Testis (tissue), 5 donors: ENCODE data around the gene RUNDC3A. TPM values are rescaled to one million over a fixed set of nuclear protein-coding genes. Genes with fewer than 3 reads are reported as not detected.

Source experiments
- DNase-seq: peaks from one replicate; pipeline ENCODE4 v3.0.0-alpha.2; 2019
- H3K27ac ChIP-seq, 2 donors: fragments of 200-600 bp; sonication (generic); one replicate each; pipeline ENCODE4 v1.5.1; 2019
- H3K27me3 ChIP-seq: fragments of 200-600 bp; sonication (generic); one replicate; pipeline ENCODE4 v1.5.1; 2019
- H3K36me3 ChIP-seq: fragments of 200-600 bp; sonication (generic); one replicate; pipeline ENCODE4 v1.5.1; 2017; ENCODE audit warnings: low read depth; ENCODE audit errors: missing control alignments
- H3K4me1 ChIP-seq: fragments of 200-600 bp; sonication (generic); one replicate; pipeline ENCODE4 v1.5.1; 2019
- H3K4me3 ChIP-seq, 2 donors: fragments of 200-600 bp; sonication (generic); one replicate each; pipeline ENCODE4 v1.5.1; 2017 to 2019
- H3K9me3 ChIP-seq: fragments of 200-600 bp; sonication (generic); one replicate; pipeline ENCODE4 v1.5.1; 2017
- POLR2A ChIP-seq: fragments of 450-650 bp; IDR thresholded peaks from one replicate; pipeline ENCODE4 v1.6.1; 2017; ENCODE audit warnings: antibody characterized with exemption, mild to moderate bottlenecking, moderate library complexity
- WGBS, 2 donors: methylation state at CpG; one replicate each; pipeline ENCODE4 v1.1.5; 2018; 5-methylcytosine and 5-hydroxymethylcytosine counted together
- intact Hi-C: fragments of 100-400 bp; cut with DNase I; formaldehyde crosslinking; loops from one replicate; pipeline ENCODE4 v1.15.1; 2023; ENCODE audit warnings: low total_unique reads
- long read RNA-seq, 2 donors: transcript quantifications; one replicate each; lab custom pipeline, GENCODE V29; 2026
- polyA plus RNA-seq: library from polyadenylated mRNA; stranded (reverse); fragments of 350-450 nt; fragmentation: Illumina TruSeq; extraction: RNeasy Lipid Tissue Mini Kit (QIAGEN cat#74804); gene quantifications from one replicate; pipeline ENCODE4 v1.2.3, GENCODE V29; 2014; ENCODE audit warnings: low read depth, low replicate concordance; ENCODE audit not compliant: insufficient read depth
- total RNA-seq, 2 donors: library from RNA; depleted of rRNA; stranded (reverse); fragments of >200 nt; gene quantifications; one replicate each; pipeline ENCODE4 v1.2.3, GENCODE V29; 2016
- TF ChIP-seq, protein P1 (sequence below), 3 experiments: fragments of 450-650 bp in 2 of 3; fragments of 200-600 bp in 1 of 3; sonication (generic) in 1 of 3; IDR thresholded peaks; one replicate each; pipeline ENCODE4 v1.5.1; 2016 to 2019; ENCODE audit warnings: antibody characterized with exemption in 3 of 3, mild to moderate bottlenecking in 2 of 3, moderate library complexity in 1 of 3

Gene RUNDC3A
- total RNA-seq (10 to 100 TPM; 14.6 to 53.1 TPM), polyA plus RNA-seq (17.5 TPM)
- long read RNA-seq, donor 1, partial matches to known transcripts, result 0 of 2 reads
- long read RNA-seq, donor 1, other reads (novel, unspliced or antisense), result 0 of 2 reads
- long read RNA-seq, donor 2, result 0 reads

DNA sequence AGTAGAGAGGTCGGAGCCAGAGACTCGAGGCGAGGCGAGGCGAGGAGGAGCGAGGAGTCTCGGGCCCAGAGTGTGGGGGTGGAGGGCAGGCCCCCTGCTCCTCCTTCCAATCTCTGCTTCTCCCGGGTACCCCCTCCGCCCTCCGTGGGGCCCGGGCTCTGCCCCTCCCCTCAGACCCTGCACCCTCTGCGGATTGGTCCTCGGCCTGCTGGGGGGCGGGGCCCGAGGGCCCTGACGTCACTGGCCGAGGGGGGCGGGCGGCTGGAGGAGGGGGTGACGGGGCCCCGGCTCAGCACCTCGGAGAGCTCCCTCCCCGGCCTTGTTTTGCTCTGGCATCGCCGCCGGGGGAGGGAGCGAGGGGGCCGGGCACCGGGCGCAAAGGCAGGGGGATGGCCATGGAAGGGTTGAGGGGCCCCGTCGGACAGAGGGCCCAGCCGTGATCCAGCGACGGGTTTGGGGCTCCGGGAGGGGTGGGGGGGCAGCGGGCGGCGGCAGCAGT, at the start of gene RUNDC3A:
Gene RUNDC3A (plus strand): TSS at position 282 of the 499 bp plus-strand sequence. CDS start 232 bp downstream, outside the sequence.
- Histone ChIP-seq H3K27me3 (no peaks in the 10 kb centered on the region), H3K4me3 (peak within 1 kb of the TSS; percentile 58 to 64)
- 0 to 1% methylated on average over 7 to 37 of the region's 39 CpGs for WGBS, 2 donors

GRCh38 chr17:44258811-44259351, 49.5 kb upstream of the RUNDC3A start:
- Histone ChIP-seq H3K9me3 (no peaks in the 10 kb centered on the region), H3K4me1 (no peaks in the 10 kb centered on the region), H3K4me3 (no peak overlapping the region), H3K27me3 (no peaks in the 10 kb centered on the region), H3K27ac (no peak overlapping the region), H3K36me3 (no peaks in the 10 kb centered on the region)
- 86 to 88% methylated on average over 11 to 17 of the region's 17 CpGs for WGBS, 2 donors
- TF ChIP-seq, protein P1, sequence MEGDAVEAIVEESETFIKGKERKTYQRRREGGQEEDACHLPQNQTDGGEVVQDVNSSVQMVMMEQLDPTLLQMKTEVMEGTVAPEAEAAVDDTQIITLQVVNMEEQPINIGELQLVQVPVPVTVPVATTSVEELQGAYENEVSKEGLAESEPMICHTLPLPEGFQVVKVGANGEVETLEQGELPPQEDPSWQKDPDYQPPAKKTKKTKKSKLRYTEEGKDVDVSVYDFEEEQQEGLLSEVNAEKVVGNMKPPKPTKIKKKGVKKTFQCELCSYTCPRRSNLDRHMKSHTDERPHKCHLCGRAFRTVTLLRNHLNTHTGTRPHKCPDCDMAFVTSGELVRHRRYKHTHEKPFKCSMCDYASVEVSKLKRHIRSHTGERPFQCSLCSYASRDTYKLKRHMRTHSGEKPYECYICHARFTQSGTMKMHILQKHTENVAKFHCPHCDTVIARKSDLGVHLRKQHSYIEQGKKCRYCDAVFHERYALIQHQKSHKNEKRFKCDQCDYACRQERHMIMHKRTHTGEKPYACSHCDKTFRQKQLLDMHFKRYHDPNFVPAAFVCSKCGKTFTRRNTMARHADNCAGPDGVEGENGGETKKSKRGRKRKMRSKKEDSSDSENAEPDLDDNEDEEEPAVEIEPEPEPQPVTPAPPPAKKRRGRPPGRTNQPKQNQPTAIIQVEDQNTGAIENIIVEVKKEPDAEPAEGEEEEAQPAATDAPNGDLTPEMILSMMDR (IDR thresholded peaks at IDR 0.05), result no peak
- no peak for TF ChIP-seq POLR2A
- DNase-seq, result no peak
- intact Hi-C loops, result no loop called here

More for the DNA sequence above, at the start of gene RUNDC3A:
- Histone ChIP-seq H3K27ac (peak within 1 kb of the TSS; percentile 68 to 89), H3K9me3 (no peaks in the 10 kb centered on the region), H3K4me1 (peaks cover 6% of the 10 kb centered on the region), H3K36me3 (no peaks in the 10 kb centered on the region)
- TF ChIP-seq POLR2A, result no peak
- TF ChIP-seq, protein P1 (IDR thresholded peaks at IDR 0.05), result no peak
- peak; percentile 92 for DNase-seq
- intact Hi-C loops, result no loop called here

- intact Hi-C loops, result no loop called here
- Histone ChIP-seq H3K27me3 (no peaks in the 10 kb centered on the region), H3K9me3 (no peaks in the 10 kb centered on the region), H3K4me1 (no peaks in the 10 kb centered on the region), H3K27ac (no peak overlapping the region), H3K4me3 (no peak overlapping the region), H3K36me3 (no peaks in the 10 kb centered on the region)
- TF ChIP-seq POLR2A, result no peak
- TF ChIP-seq, protein P1 (IDR thresholded peaks at IDR 0.05), result no peak
- WGBS, 2 donors, result 92 to 98% methylated on average over 2 to 6 of the region's 6 CpGs
- no peak for DNase-seq
Observed at GRCh38 chr17:44260296-44260695, 48.1 kb upstream of the RUNDC3A start.

GRCh38 chr17:44262654-44263225, 45.7 kb upstream of the RUNDC3A start:
- H3K9me3 ChIP-seq, result no peaks in the 10 kb centered on the region
- no peaks in the 10 kb centered on the region for H3K27me3 ChIP-seq
- no peak overlapping the region for H3K27ac ChIP-seq
- H3K4me1 ChIP-seq, result no peaks in the 10 kb centered on the region
- TF ChIP-seq, protein P1 (IDR thresholded peaks at IDR 0.05), result no peak
- no peak for TF ChIP-seq POLR2A
- WGBS, 2 donors, result 76 to 88% methylated on average over 7 to 11 of the region's 11 CpGs
- intact Hi-C loops, result no loop called here
- H3K4me3 ChIP-seq, result no peak overlapping the region
- no peak for DNase-seq
- no peaks in the 10 kb centered on the region for H3K36me3 ChIP-seq
